CMK (cell line): ENCODE measurements around the gene USP32.

Experiments used
- DNase-seq: peaks from one replicate; pipeline ENCODE4 v3.0.0-alpha.2; 2010; ENCODE audit warnings: low read depth

USP32 gene

DNA sequence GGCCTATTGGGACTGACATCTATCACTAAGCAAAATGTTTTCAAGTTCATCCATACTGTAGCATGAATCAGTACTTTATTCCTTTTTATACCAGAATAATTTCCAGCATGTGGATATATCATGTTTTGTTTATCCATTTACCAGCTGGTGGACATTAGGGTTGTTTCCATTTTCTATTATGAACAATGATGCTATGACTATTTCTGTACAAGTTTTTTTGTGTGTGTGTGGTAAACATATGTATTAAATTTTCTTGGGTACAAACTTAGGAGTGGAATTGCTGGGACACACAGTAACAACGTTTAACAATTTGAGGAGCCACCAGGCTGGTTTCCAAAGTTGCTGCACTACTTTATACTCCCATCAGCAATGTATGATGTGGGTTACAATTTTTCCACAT lies 91.0 kb downstream of the USP32 start:
- no peak for DNase-seq

GRCh38 chr17:60300011-60300410 lies 91.9 kb downstream of the USP32 start:
- no peak for DNase-seq

GRCh38 chr17:60297760-60298401 lies 94.1 kb downstream of the USP32 start:
- DNase-seq, result no peak

DNA sequence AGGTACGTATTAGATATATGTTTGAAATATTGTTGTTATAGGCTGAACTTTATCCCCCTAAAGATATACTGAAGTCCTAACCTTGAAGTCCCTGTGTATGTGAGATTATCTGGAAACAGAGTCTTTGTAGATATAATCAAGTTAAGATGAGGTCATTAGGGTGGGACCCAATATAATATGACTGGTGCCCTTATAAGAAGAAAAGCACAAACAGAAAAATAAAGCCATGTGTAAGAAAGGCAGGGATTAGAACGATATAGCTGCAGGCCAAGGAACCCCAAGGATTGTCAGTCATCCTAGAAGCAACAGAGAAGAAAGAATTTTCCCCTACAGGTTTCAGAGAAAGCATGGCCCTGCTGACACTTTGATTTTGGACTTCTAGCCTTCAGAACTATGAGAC lies 95.8 kb downstream of the USP32 start:
- no peak for DNase-seq

DNA sequence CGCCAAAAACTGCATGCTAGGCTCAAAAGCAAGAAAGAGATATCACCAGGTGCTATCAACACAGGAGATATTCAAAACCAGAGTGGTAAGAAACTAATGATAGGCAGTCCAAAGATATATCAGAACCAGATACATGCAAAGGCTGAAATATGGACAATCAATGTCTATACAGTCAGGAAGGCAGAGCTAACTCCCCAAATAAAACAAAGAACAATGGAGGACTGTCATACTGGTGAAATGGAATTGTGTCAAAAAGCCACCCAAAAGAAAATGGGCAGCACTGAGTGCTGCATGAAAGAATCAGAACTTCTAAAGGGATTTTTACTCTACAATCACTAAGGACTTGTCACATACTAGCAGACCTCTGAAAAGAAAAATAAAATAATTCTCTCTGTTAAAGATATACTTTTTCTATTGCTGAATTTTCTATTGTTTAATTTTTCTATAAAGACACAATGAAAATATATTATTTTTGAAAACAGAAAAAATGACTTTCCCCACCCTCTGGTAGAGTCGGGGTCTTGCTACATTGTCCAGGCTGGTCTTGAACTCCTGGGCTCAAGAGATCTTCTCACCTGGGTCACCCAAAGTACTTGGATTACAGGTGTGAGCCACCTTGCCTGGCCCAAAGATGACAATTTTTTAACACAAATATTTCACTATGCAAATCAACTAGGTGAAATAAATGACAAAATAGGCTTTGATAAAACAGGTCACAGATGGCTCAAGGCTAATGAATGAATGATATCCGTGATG lies 98.2 kb downstream of the USP32 start:
- no peak for DNase-seq

GRCh38 chr17:60292697-60293096 lies 99.2 kb downstream of the USP32 start:
- no peak for DNase-seq

DNA sequence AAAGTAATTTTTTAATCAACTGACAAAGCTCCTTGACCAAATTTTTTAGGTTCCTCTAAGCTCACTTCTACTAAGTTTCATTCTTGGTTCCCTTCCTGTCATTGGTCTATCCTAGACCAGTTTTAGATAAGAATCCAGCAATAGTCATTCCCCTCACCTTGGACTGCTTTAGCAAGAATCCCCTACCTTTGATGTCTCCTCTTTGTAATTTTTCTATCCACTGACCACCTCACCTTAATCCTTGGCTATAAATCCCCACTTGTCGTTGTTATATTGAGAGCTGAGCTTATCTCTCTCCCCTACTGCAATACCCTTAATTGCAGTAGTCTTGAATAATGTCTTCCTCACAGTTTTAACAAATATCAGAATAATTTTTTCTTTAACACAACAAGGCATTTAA lies 107.2 kb downstream of the USP32 start:
- no peak for DNase-seq

GRCh38 chr17:60283816-60284215 lies 108.1 kb downstream of the USP32 start:
- DNase-seq, result no peak

DNA sequence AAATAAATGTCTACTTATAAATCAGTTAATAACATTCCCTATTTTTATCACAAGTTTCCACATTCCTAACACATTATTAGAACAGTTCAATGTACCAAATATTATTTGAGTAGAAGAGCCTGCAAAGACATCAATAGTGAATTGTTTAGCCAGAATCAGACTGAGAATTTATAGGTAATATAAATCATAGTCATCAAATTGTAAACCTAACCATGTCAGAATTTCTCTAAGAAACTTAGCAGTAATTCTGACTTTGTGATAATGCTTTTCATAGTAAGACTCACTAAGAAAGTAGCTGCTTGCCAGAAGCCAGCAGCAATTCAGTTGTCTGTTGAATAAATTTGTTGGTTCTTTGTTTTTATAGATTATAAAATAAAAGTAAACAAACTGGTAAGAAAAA lies 111.3 kb downstream of the USP32 start:
- DNase-seq, result no peak

DNA sequence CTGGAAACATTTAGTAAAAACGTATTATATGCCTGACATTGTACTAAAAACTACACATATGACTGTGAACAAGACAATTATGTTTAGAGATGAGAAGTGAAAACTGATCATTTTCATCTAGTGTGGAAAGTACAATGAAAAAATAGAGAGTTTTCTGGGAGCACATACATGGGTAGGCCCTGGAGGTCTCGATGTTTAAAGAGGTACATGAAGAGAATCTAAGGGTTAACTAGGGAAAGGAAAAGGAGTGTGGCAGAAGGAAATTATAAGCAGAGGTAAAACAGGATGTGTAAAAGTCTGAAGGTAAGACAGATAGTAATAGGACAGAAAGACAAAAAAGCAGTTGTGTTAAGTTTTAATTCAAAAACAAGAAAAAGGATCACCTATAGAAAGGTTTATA lies 113.7 kb downstream of the USP32 start:
- no peak for DNase-seq

DNA sequence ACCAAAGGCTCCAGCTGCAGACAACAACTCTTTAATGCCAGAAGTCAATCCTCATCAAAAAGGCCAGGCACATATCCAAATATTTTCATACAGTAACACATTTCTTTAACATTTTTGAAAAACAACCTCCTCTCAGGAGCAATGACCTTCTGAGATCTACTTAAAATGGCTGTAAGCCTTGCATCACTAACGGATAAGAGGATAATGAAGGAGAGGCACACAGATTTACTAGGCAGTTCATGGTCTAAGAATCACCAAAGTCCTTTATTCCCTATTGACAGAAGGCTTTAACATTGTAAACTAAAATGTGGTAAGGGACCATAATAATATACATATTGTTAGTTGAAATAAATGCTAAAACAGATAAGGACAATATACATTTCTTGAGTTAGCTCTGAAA lies 114.7 kb downstream of the USP32 start:
- DNase-seq, result no peak

DNA sequence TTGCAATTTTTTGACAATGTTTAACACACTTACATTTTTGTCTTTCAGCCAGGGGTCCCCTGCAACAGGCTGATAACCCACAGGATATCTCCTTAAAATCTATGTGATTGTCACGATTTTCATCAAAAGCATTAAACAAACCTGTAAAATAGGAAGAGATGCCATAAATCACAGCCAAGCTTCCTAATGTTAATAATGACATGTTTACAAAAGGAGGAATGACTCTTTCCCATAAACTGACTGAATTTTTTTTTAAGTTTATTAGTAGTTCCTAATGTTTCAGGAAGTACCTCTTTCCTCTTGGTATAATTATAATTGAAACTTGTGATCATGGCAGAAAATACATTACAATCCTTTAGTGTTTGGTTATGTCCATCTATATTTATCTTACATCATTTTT lies 122.5 kb downstream of the USP32 start:
- no peak for DNase-seq

DNA sequence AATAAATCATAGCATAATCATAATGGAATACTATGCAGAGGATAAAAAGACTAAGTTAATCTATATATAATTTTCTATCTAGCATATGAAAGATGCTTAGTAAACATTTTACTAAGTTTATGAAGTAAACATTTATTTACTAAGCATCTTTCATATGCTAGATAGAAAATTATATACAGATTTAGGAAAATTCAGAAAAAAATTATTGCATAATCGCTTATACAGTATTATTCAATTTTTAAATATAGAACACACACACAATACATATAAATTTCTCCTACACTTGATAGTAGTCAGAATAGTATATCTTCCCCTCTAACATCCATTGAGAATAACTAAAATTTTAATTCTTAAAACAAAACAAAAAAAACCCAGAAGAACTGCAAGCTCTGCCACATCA lies 131.4 kb downstream of the USP32 start:
- no peak for DNase-seq

GRCh38 chr17:60258313-60258712 lies 133.6 kb downstream of the USP32 start:
- DNase-seq, result no peak

GRCh38 chr17:60256174-60256573 lies 135.8 kb downstream of the USP32 start:
- no peak for DNase-seq

DNA sequence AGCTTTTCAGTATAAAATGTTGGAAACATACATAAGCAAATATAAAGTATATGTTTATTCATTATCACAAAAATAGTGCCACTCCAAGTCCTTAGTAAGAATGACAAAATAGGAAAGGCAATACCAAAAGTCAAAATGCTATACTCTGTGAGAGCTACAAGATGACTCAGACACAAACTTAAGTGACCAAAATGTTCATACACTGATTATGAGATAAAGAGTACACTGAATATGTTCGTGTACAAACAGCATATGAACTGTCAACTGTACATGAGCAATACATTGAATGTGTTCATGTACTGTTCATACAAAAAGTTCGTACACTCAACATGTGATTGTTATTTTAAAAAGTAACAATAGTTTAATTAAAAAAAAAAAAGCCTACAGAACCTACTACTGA lies 138.9 kb downstream of the USP32 start:
- DNase-seq, result no peak

DNA sequence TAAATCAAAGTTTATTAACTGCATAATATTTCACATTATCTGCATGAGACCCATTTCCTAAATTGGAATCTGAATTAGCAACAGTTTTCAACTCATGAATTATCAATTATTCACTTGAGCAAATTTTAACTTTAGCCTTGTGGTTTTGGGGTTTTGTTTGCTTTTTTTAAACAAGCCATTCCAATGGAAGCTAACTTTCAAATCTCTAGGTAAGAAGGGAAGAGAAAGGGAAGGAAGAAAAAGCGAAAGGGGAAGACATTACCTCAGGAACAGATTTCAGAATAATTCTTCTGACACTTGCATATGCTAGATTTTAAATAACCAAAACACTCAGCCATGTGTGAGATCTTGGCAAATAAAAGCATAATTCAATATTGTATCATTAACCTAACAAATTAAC lies 139.5 kb downstream of the USP32 start:
- DNase-seq, result no peak

DNA sequence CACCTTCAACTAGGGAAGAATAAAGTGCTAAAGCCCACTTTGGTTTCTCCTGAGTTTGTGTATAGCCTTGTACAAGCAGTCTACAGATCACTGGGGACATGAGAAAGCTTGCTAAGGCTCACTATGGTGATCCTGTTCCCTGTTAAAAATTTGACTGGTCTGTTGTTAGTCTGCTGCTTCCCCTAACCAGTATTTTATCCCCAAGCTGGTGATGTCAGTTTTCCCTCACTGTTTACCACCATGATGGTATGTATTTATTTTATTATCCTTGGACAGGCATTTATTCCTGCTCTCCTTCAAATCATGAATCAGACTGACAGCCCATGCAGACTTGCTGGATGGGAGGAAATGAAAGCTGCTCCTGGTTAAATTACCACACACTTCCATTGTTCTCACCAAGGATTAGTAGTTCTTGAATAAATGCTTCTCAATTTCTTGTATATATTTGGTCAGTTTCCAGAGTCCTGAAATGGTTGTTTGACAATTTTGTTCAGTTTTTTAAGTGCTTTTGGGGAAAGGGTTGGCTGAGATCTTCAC lies 142.6 kb downstream of the USP32 start:
- DNase-seq, result no peak

- DNase-seq, result no peak
These were observed 143.2 kb downstream of the USP32 start for GRCh38 chr17:60248618-60249289.

DNA sequence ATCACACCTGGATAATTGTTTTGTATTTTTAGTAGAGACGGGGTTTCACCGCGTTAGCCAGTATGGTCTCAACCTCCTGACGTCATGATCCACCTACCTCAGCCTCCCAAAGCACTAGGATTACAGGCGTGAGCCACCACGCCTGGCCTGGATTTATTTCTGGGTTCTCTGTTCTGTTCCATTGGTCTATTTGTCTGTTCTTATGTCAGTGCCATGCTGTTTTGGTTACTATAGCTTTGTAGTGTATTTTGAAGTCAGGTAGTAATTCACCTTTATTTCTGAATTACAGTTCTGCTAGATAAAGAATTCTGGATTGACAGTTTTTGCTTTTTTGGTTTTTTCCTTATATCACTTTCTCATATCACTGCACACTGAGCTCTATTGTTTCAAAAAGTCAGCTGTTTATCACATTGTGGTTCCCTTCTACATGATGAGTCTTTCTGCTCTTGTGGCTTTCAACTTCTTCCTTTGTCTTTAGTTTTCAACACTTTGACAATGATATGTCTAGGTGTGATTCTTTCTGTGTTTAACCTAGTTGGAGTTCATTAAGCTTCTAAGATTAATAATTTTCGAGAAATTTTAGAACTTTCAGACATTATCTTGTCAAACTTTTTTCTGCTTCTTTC lies 144.0 kb downstream of the USP32 start:
- DNase-seq, result no peak

- DNase-seq, result no peak
These were observed 147.3 kb downstream of the USP32 start for GRCh38 chr17:60244656-60245055.

GRCh38 chr17:60240290-60240689 lies 151.6 kb downstream of the USP32 start:
- no peak for DNase-seq

GRCh38 chr17:60231691-60232090 lies 160.2 kb downstream of the USP32 start:
- DNase-seq, result no peak
